C4-2B (cell line): Measurements from ENCODE around the gene CEMP1.
"Not testable (repeated sequence)": the region's sequence is repeated elsewhere in the genome, so short reads cannot be mapped to it uniquely, and the experiment has no call there.

Experiments used
- H3K27ac ChIP-seq: fragments of 450-650 bp; 2 replicates; pipeline ENCODE4 v1.5.1; 2017
- ZFX ChIP-seq: fragments of 450-650 bp; IDR thresholded peaks from 2 replicates; pipeline ENCODE4 v1.6.1; 2017
- TF ChIP-seq, protein P1 (sequence below): fragments of 450-650 bp; conservative IDR thresholded peaks from 2 replicates; pipeline ENCODE4 v1.5.1; 2017; ENCODE audit warnings: mild to moderate bottlenecking

Gene CEMP1

DNA sequence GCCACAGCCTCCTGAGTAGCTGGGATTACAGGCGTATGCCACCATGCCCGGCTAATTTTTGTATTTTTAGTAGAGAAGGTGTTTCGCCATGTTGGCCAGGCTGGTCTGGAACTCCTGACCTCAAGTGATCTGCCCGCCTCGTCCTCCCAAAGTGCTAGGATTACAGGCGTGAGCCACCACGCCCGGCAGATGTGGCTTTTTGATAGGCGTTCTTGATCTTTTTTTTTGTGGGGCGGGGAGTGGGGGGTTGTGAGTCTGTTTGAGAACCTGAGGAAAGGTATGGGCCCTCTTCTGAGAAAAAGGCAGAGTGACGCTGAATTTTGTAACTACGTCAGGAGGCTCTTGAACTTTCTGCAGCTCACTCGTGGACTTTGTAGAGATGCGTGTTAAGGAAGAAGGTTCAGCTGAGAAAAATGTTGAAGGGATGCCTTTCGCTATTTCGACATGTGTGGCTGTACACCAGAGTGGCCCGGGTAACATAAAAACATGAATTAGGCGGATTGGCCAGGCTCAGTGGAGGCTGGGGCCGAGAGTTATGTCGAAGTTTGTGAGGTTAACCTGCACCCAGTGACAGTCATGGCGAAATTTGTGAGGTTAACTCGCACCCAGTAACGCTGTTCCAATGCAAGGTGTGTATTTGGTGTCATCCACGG lies 8.1 kb upstream of the CEMP1 start:
- H3K27ac ChIP-seq, result peak overlapping the region; percentile 73

DNA sequence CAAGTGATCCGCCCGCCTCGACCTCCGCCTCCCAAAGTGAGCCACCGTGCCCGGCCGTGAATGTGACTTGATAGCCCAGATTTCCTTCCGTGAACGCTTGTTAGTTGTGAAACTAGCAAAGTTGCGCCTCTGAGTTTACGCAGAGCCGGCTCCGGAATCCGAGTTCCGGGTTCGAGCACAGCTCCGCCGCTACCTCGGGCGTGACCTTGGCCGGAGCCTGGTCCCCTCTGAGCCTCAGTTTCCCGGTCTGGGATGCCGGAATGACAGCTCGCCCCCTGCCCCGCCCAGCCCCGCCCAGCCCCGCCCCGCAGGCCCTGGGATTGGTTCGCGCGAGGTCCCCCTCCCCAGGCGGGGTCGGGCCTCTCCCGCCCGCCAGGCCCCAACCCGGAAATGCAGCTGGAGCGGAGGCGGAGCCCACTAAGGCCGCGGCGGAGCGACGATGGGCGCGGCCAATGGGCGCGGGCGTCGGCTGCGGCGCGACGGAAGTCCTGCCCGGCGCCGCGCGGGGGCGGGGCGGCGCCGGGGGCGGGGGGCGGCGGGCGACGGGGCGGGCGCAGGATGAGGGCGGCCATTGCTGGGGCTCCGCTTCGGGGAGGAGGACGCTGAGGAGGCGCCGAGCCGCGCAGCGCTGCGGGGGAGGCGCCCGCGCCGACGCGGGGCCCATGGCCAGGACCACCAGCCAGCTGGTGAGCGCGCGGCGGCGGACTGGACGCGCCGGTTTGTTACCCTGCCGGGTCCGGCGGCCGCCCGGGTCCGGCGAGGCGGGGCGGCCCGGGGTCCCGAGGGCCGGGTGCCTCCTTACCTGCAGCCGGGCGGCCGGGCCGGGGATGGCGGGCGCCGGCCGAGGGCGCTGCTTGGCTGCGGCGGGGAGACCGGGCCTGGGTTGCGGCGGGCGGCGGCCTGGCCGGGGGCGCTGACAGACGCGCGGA lies 6.5 kb upstream of the CEMP1 start, which contains the start of gene PDPK1:
Gene PDPK1 (plus strand): TSS at position 571 of the 929 bp plus-strand sequence. CDS start 92 bp downstream, at position 663.
- peak; percentile 51; the same call in 1 of the 2 replicates for TF ChIP-seq ZFX
- TF ChIP-seq, protein P1, sequence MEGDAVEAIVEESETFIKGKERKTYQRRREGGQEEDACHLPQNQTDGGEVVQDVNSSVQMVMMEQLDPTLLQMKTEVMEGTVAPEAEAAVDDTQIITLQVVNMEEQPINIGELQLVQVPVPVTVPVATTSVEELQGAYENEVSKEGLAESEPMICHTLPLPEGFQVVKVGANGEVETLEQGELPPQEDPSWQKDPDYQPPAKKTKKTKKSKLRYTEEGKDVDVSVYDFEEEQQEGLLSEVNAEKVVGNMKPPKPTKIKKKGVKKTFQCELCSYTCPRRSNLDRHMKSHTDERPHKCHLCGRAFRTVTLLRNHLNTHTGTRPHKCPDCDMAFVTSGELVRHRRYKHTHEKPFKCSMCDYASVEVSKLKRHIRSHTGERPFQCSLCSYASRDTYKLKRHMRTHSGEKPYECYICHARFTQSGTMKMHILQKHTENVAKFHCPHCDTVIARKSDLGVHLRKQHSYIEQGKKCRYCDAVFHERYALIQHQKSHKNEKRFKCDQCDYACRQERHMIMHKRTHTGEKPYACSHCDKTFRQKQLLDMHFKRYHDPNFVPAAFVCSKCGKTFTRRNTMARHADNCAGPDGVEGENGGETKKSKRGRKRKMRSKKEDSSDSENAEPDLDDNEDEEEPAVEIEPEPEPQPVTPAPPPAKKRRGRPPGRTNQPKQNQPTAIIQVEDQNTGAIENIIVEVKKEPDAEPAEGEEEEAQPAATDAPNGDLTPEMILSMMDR, result no peak
- H3K27ac ChIP-seq, result peak within 1 kb of the TSS; percentile 73

DNA sequence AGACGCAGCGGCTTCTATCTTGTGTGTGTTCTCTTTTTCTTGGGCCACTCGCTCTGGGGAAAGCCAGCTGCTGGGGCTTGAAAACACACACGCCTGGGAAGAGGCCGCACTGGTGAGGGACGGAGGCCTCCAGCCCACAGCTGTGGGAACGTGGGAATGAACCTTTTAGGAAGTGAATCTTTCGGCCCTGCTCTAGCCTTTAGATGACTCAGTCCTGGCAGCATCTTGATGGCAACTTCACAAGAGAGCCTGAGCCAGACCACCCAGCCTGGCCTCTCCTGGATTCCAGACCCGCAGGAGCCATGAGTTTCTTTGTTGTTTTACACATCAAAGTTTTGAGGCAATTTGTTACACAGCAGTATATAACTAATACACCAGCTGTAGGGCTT lies 4.4 kb upstream of the CEMP1 start:
- H3K27ac ChIP-seq, result no peak overlapping the region; the same call in 1 of the 2 replicates
- TF ChIP-seq, protein P1, result no peak
- no peak for TF ChIP-seq ZFX

DNA sequence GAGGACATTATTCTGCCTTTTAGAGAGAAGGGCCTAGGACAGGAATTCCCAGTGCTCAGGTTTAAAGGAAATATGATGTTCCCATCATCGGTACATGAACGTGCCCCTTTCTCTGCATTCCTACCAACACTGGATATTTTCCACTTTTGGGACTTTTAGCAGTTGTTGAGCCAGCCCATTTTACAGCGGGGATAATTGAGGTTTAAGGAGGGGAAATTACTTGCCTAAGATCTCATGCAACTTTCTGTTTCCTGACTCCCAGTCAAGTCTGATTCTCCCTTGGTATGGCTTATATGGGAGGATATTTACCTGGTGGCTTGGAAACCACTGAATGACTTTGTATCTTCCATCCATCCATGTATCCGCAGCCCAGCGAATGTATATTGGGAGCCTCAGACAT lies 3.1 kb upstream of the CEMP1 start:
- H3K27ac ChIP-seq, result not testable (repeated sequence)

DNA sequence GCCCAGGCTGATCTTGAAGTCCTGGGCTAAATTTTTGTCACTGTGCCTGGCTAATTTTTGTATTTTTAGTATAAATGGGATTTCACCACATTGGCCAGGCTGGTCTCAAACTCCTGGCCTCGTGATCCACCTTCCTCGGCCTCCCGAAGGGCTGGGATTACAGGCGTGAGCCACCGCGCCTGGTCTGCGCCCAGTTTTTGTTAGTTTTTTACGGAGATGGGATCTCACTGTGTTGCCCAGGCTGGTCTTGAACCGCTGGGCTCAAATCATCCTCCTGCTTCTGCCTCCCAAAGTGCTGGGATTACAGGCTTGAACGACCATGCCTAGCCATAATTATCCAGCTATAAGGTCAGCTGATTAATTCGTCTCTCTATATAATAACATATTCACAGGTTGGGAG lies 2.7 kb upstream of the CEMP1 start:
- TF ChIP-seq, protein P1, result no peak
- no peak for TF ChIP-seq ZFX
- H3K27ac ChIP-seq, result no peak overlapping the region; the same call in 1 of the 2 replicates

DNA sequence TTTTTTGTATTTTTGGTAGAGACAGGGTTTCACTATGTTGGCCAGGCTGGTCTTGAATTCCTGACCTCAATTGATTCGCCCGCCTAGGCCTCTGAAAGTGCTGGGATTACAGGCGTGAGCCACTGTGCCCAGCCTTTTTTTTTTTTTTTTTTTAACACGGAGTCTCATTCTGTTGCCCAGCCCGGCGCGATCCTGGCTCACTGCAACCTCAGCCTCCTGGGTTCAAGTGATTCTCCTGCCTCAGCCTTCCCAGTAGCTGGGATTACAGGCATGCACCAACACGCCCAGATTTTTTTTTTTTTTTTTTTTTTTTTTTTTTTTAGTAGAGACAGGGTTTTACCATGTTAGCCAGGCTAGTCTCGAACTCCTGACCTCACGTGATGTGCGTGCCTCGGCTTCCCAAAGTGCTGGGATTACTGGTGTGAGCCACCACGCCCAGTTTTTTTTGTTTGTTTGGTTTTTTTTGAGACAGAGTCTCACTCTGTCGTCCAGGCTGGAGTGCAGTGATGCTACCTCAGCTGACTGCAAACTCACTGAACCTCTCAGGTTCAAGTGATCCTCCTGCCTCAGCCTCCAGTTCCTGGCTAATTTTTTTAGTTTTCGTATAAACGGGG lies 2.0 kb upstream of the CEMP1 start:
- H3K27ac ChIP-seq, result peak overlapping the region; percentile 72

DNA sequence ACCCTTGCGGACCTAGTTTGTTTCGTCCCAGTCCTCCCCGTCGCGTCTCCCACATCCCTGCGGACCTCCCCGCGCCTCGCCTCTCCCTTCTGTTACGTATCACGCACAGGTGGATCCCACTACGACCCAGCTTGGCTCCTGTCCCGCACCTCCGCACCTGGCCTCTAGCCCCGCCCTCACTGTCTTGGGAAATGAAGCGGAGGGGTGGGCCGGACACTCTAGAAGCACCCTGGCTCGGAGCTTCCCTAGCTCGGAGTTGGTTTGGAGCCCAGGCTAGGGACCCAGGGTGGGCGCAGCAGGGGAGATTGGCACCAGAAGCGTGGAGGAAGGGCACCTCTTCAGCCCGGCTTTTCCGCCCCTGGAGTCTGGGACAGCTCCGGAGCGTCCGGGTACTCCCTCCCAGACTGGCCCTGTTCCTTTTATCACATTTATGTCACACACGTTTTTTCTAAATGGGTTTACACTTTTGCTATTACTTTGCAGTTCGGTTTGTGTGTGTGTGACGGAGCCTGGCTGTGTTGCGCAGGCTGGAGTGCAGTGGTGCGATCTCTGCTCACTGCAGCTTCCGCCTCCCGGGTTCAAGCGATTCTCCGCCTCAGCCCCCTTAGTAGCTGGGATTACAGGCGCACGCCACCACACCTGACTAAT lies 1.4 kb upstream of the CEMP1 start:
- TF ChIP-seq, protein P1, result no peak
- TF ChIP-seq ZFX, result no peak
- peak overlapping the region; percentile 72 for H3K27ac ChIP-seq

DNA sequence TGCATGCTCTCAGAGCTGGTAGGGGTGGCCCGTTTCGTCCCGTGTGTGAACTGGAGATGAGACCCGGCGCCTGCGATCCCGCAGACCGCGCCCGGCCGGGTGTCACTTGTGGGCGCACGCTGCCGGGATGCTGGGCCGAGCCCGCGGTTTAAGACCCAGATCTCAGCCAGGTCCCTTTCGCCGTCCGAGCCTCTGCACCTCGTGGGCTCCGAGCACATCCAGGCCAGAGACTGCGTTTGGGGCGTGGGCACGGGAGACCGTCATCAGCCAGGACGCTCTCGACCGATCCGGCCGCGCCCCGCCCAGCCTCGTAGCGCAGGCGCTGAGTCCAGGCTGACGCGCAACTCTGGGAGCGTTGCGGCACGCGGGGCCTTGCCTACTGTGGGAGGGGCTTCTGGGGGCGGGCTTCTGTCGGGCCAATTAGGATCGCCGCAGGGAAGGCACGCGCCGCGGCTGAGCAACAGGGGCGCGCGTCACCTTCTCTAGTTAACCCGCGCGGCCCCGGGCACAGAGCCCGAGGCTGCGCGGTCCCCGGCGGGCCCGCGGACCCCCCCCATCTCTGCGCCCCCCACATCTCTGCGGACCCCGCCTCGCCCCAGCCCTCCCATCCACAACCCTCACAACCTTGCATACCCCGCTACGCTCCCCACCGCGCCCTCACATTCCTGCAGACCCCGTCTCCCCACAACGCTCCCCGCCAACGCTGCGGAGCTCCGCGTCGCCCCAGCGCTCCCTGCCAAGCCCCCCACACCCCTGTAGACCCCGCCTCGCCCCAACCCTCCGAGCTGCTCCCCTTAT lies 687 bp upstream of the CEMP1 start:
- TF ChIP-seq, protein P1, result no peak
- TF ChIP-seq ZFX, result no peak
- H3K27ac ChIP-seq, result peak overlapping the region; percentile 72
